ENCODE data around the gene CPNE5. TPM values are rescaled to one million over a fixed set of nuclear protein-coding genes. Genes with fewer than 3 reads are reported as not detected.

The CPNE5 gene
- total RNA-seq, 1 donor from 2014 or later, result 0.13 TPM

DNA sequence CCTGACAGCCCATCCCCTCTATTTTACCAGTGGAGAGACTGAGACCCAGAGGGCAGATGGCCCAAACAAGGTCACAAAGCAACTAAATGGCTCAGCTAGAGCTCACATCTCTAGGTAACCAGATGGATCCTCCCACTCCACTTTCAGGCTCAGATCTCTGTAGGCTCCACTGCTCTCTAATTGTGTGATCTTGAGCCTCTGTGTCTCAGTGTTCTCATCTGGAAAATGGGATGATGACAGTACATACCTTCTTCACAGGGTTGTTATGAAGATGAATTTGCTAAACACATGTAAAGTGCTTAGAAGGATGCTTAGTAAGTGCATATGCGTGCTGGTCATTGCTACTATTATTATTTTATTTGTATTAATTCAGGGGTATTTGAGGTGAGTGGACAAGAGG, 101.1 kb downstream of the CPNE5 start:
- Histone ChIP-seq H3K4me3 (ENCODE audit: low read depth, low read length) (no peak overlapping the region), H3K27me3 (ENCODE audit: control insufficient read depth, insufficient read depth, low read length) (peaks cover 2% of the 10 kb centered on the region), H3K36me3 (ENCODE audit: control insufficient read depth, insufficient read depth, low read length) (no peaks in the 10 kb centered on the region)
- no peak for DNase-seq (ENCODE audit: low read depth)
- TF ChIP-seq, protein P1, sequence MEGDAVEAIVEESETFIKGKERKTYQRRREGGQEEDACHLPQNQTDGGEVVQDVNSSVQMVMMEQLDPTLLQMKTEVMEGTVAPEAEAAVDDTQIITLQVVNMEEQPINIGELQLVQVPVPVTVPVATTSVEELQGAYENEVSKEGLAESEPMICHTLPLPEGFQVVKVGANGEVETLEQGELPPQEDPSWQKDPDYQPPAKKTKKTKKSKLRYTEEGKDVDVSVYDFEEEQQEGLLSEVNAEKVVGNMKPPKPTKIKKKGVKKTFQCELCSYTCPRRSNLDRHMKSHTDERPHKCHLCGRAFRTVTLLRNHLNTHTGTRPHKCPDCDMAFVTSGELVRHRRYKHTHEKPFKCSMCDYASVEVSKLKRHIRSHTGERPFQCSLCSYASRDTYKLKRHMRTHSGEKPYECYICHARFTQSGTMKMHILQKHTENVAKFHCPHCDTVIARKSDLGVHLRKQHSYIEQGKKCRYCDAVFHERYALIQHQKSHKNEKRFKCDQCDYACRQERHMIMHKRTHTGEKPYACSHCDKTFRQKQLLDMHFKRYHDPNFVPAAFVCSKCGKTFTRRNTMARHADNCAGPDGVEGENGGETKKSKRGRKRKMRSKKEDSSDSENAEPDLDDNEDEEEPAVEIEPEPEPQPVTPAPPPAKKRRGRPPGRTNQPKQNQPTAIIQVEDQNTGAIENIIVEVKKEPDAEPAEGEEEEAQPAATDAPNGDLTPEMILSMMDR (IDR thresholded peaks at IDR 0.05; ENCODE audit: insufficient read depth, low read length, poor library complexity, severe bottlenecking), result no peak

DNA sequence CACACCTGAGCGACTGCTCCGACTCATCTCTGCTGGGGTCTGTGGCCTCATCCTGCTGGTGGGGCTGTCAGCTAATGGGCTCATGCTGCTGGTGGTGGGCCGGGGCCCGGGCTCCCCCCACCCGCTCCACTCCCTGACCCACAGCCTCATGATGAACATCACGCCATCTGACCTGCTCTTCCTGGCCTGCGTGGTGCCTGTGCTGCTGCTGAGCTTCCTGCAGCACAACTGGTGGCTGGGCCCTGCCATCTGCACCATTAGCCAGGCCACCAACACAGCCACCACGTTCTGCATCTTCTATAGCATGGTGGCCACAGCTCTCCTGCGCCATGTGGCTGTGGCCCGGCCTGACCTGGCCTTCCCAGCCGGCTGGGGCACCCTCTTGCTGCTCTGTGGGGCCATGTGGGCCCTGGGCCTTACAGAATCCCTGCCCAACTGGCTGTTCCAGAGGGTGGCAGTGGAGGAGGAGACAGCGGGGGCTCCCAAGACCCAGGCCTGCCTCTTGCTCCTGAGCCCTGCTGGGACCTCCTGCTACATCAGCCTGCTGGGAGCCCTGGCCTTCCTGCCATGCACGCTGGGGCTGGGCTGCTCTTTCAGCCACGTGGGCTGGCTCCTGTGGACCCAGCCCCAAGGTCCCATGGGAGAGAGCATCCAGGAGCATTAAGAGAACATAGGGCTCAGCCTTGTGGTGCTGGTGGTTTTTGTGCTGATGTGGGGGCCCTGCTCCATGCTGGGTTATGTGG, 102.0 kb downstream of the CPNE5 start:
- DNase-seq (ENCODE audit: low read depth), result no peak
- H3K27me3 ChIP-seq (ENCODE audit: control insufficient read depth, insufficient read depth, low read length), result peaks cover 2% of the 10 kb centered on the region
- H3K36me3 ChIP-seq (ENCODE audit: control insufficient read depth, insufficient read depth, low read length), result no peaks in the 10 kb centered on the region
- H3K4me3 ChIP-seq (ENCODE audit: low read depth, low read length), result no peak overlapping the region
- TF ChIP-seq, protein P1 (IDR thresholded peaks at IDR 0.05; ENCODE audit: insufficient read depth, low read length, poor library complexity, severe bottlenecking), result no peak

DNA sequence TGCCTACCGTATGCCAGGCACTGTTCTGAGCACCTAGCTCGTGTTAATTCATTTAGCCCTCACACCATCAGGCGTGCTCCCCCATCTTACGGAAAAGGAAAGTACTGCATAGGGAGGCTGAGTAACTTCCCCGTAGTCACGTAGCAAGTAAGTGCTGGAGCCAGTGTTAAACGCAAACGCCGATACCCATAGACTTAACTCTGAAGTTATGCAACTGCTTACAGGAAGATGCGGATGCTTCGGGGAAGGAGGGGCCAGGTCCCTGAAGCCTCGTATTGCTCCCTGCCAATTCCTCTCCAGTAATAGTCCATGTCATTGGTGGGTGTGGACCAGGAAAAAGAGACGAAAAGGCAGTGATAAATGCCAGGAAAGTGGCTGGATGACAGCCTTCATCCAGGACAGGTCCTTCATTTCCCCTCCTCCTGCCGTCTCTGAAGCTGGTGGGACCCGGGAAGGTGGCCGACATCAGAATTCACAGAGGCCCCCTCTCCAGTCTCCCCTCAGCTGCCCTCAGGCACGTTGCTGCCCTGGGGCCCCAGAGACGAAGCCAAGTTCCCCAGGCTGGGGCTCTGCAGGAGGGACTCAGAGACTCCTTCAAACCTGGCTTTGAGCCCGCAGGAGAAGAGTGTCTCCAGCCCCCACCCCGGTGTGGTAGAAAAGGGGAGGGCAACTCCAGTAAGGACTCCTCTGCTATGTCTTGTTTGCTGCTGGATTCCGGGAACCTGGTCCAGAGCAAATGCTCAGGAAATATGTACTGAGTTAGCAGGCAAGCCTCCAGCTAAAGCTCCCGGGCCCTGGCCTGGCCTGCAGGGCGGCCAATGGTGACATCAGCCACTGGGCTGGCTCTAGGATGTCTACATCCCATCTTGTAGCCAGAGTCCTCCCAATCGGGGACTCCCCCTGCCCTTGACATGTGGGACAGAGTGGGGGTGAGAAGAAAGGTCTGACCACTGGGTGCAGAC, 103.9 kb downstream of the CPNE5 start:
- TF ChIP-seq, protein P1 (IDR thresholded peaks at IDR 0.05; ENCODE audit: insufficient read depth, low read length, poor library complexity, severe bottlenecking), result no peak
- Histone ChIP-seq H3K27me3 (ENCODE audit: control insufficient read depth, insufficient read depth, low read length) (peaks cover 2% of the 10 kb centered on the region), H3K4me3 (ENCODE audit: low read depth, low read length) (no peak overlapping the region), H3K36me3 (ENCODE audit: control insufficient read depth, insufficient read depth, low read length) (no peaks in the 10 kb centered on the region)
- no peak for DNase-seq (ENCODE audit: low read depth)

DNA sequence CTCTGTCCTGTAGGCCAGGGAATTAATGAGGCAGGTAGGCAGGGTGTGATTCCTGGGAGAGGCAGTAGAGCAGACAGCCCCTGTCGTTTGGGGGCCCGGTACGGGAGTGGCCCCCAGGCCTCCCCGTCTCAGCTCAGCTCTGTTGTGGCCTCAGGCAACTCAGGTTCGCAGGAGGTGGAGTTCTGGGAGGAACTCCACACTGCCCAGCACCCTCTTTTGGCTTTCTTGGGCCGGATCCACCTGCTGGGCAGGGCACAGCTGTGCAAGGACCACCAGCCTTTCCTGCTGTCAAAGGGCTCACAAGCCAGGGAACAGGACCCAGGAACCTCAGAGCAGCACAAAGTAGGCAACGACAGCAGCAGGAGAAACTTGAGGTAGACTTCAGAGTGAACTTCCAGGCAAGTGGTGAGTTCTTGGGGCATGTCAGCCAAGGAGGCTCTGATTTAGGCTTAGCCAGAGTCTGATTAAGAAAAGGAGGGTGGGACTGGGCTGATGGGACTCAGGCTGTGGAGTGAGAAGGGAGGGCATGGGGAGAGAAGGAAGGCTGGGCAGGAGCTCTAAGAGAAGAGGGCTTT, 104.7 kb downstream of the CPNE5 start:
- Histone ChIP-seq H3K27me3 (ENCODE audit: control insufficient read depth, insufficient read depth, low read length) (peaks cover 2% of the 10 kb centered on the region), H3K36me3 (ENCODE audit: control insufficient read depth, insufficient read depth, low read length) (no peaks in the 10 kb centered on the region), H3K4me3 (ENCODE audit: low read depth, low read length) (no peak overlapping the region)
- no peak for DNase-seq (ENCODE audit: low read depth)
- TF ChIP-seq, protein P1 (IDR thresholded peaks at IDR 0.05; ENCODE audit: insufficient read depth, low read length, poor library complexity, severe bottlenecking), result no peak

DNA sequence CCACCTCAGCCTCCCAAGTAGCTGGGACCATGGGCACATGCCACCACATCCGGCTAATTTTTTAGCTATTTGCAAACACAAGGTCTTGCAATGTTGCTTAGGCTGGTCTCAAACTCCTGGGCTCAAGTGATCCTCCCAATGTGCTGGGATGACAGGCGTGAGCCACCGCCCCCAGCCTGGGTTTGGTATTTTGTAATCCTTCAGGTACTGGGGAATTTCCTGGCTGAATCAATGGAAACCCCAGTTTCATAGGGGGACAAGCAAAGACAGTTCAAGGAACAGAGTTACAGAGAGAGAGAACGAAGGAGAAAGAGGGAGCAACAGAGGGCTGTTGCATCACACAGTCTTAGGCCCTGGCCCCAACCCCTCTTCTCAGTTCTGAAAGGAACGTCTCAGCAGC, 105.9 kb downstream of the CPNE5 start:
- H3K27me3 ChIP-seq (ENCODE audit: control insufficient read depth, insufficient read depth, low read length), result peaks cover 2% of the 10 kb centered on the region
- no peak for DNase-seq (ENCODE audit: low read depth)
- H3K4me3 ChIP-seq (ENCODE audit: low read depth, low read length), result no peak overlapping the region
- H3K36me3 ChIP-seq (ENCODE audit: control insufficient read depth, insufficient read depth, low read length), result no peaks in the 10 kb centered on the region
- TF ChIP-seq, protein P1 (IDR thresholded peaks at IDR 0.05; ENCODE audit: insufficient read depth, low read length, poor library complexity, severe bottlenecking), result no peak

Measured in kidney epithelial cell (primary cell).